ENCODE results near the gene CILP.
"Not testable (repeated sequence)": the region's sequence is repeated elsewhere in the genome, so short reads cannot be mapped to it uniquely, and the experiment has no call there.

Gene CILP

GRCh38 chr15:65245096-65245856, 34.0 kb upstream of the CILP start:
- no peak for TF ChIP-seq CTCF (IDR thresholded peaks at IDR 0.05; ENCODE audit: insufficient read depth, missing control alignments)
- DNase-seq (ENCODE audit: insufficient read length, low spot score) = no peak
- no peak for FAIRE-seq

- FAIRE-seq = no peak
- no peak for TF ChIP-seq CTCF (IDR thresholded peaks at IDR 0.05; ENCODE audit: insufficient read depth, missing control alignments)
- no peak for DNase-seq (ENCODE audit: insufficient read length, low spot score)
These were observed 33.4 kb upstream of the CILP start for GRCh38 chr15:65244638-65245037.

- FAIRE-seq; DNase-seq (ENCODE audit: insufficient read length, low spot score): not testable (repeated sequence)
These were observed 25.2 kb upstream of the CILP start for GRCh38 chr15:65236443-65236842.

GRCh38 chr15:65233696-65234095, 22.4 kb upstream of the CILP start:
- TF ChIP-seq CTCF (IDR thresholded peaks at IDR 0.05; ENCODE audit: insufficient read depth, missing control alignments) = no peak
- FAIRE-seq = no peak
- DNase-seq (ENCODE audit: insufficient read length, low spot score) = no peak

- DNase-seq (ENCODE audit: insufficient read length, low spot score) (no peak), FAIRE-seq (no peak)
- TF ChIP-seq CTCF (IDR thresholded peaks at IDR 0.05; ENCODE audit: insufficient read depth, missing control alignments) = no peak
These were observed 21.2 kb upstream of the CILP start for GRCh38 chr15:65232520-65232919.

- TF ChIP-seq CTCF (IDR thresholded peaks at IDR 0.05; ENCODE audit: insufficient read depth, missing control alignments) = no peak
- FAIRE-seq = no peak
These were observed 20.0 kb upstream of the CILP start for GRCh38 chr15:65231306-65231705.

GRCh38 chr15:65226901-65227300, 15.6 kb upstream of the CILP start:
- not testable (repeated sequence) for FAIRE-seq; DNase-seq (ENCODE audit: insufficient read length, low spot score)

More at GRCh38 chr15:65231306-65231705, 20.0 kb upstream of the CILP start:
- DNase-seq (ENCODE audit: insufficient read length, low spot score) = no peak

- no peak for FAIRE-seq
- no peak for TF ChIP-seq CTCF (IDR thresholded peaks at IDR 0.05; ENCODE audit: insufficient read depth, missing control alignments)
- DNase-seq (ENCODE audit: insufficient read length, low spot score) = no peak
These were observed 14.9 kb upstream of the CILP start for GRCh38 chr15:65226221-65226620.

All from D721Med (cell line).